Measurements from ENCODE around the gene THSD4.

The THSD4 gene

GRCh38 chr15:71790081-71790480, 674.8 kb downstream of the THSD4 start:
- Histone ChIP-seq H3K4me1 (ENCODE audit: low read depth, poor library complexity, severe bottlenecking) (no peaks in the 10 kb centered on the region), H4K20me1 (ENCODE audit: insufficient read depth) (no peaks in the 10 kb centered on the region), H3K79me2 (ENCODE audit: insufficient read depth, low read depth) (no peaks in the 10 kb centered on the region), H3K4me3 (IDR thresholded peaks at IDR 0.05; ENCODE audit: insufficient read depth, low read depth, low read length) (no peak overlapping the region), H3K4me2 (no peak overlapping the region), H3K27ac (no peak overlapping the region), H3K9ac (no peak overlapping the region), H3K27me3 (ENCODE audit: insufficient read depth, low read depth) (no peaks in the 10 kb centered on the region), H2AFZ (ENCODE audit: low read depth) (no peak overlapping the region), H3K36me3 (ENCODE audit: insufficient read depth) (no peaks in the 10 kb centered on the region)
- TF ChIP-seq, protein P1, sequence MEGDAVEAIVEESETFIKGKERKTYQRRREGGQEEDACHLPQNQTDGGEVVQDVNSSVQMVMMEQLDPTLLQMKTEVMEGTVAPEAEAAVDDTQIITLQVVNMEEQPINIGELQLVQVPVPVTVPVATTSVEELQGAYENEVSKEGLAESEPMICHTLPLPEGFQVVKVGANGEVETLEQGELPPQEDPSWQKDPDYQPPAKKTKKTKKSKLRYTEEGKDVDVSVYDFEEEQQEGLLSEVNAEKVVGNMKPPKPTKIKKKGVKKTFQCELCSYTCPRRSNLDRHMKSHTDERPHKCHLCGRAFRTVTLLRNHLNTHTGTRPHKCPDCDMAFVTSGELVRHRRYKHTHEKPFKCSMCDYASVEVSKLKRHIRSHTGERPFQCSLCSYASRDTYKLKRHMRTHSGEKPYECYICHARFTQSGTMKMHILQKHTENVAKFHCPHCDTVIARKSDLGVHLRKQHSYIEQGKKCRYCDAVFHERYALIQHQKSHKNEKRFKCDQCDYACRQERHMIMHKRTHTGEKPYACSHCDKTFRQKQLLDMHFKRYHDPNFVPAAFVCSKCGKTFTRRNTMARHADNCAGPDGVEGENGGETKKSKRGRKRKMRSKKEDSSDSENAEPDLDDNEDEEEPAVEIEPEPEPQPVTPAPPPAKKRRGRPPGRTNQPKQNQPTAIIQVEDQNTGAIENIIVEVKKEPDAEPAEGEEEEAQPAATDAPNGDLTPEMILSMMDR (conservative IDR thresholded peaks at IDR 0.05; ENCODE audit: low read depth, low read length), result no peak

- TF ChIP-seq, protein P1 (conservative IDR thresholded peaks at IDR 0.05; ENCODE audit: low read depth, low read length), result no peak
- no peak overlapping the region for H3K4me2 ChIP-seq
Observed at GRCh38 chr15:71791975-71792374, 676.7 kb downstream of the THSD4 start.

DNA sequence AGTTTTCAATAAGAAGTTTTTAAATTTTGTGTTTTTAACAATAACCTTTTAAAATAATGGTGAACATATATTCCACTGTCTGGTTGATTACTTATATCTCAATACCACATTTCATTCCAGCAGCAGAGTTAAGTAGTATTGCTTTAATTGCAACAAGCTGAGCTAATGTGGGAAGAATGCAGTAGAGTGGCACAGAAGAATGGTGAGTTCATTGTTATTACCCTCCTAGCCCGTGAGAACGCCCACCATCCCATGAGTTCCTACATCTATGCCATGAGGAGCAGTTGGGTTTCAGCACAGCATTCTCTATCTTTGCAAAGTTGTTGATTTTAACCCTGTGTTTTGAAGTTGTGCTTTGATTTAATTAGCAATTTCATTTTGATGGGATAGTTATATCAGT, 677.2 kb downstream of the THSD4 start:
- H3K27ac ChIP-seq, result no peak overlapping the region
- no peaks in the 10 kb centered on the region for H3K36me3 ChIP-seq (ENCODE audit: insufficient read depth)
- no peak overlapping the region for H2AFZ ChIP-seq (ENCODE audit: low read depth)
- no peaks in the 10 kb centered on the region for H4K20me1 ChIP-seq (ENCODE audit: insufficient read depth)
- no peak overlapping the region for H3K9ac ChIP-seq
- no peak overlapping the region for H3K4me3 ChIP-seq (IDR thresholded peaks at IDR 0.05; ENCODE audit: insufficient read depth, low read depth, low read length)
- H3K79me2 ChIP-seq (ENCODE audit: insufficient read depth, low read depth), result no peaks in the 10 kb centered on the region
- no peaks in the 10 kb centered on the region for H3K4me1 ChIP-seq (ENCODE audit: low read depth, poor library complexity, severe bottlenecking)
- H3K4me2 ChIP-seq, result no peak overlapping the region
- H3K27me3 ChIP-seq (ENCODE audit: insufficient read depth, low read depth), result no peaks in the 10 kb centered on the region
- TF ChIP-seq, protein P1 (conservative IDR thresholded peaks at IDR 0.05; ENCODE audit: low read depth, low read length), result no peak

More at GRCh38 chr15:71791975-71792374, 676.7 kb downstream of the THSD4 start:
- H3K9ac ChIP-seq, result no peak overlapping the region
- H3K36me3 ChIP-seq (ENCODE audit: insufficient read depth), result no peaks in the 10 kb centered on the region
- no peak overlapping the region for H3K27ac ChIP-seq
- no peaks in the 10 kb centered on the region for H3K79me2 ChIP-seq (ENCODE audit: insufficient read depth, low read depth)
- no peaks in the 10 kb centered on the region for H3K27me3 ChIP-seq (ENCODE audit: insufficient read depth, low read depth)
- H4K20me1 ChIP-seq (ENCODE audit: insufficient read depth), result no peaks in the 10 kb centered on the region
- H3K4me3 ChIP-seq (IDR thresholded peaks at IDR 0.05; ENCODE audit: insufficient read depth, low read depth, low read length), result no peak overlapping the region
- H3K4me1 ChIP-seq (ENCODE audit: low read depth, poor library complexity, severe bottlenecking), result no peaks in the 10 kb centered on the region
- no peak overlapping the region for H2AFZ ChIP-seq (ENCODE audit: low read depth)

DNA sequence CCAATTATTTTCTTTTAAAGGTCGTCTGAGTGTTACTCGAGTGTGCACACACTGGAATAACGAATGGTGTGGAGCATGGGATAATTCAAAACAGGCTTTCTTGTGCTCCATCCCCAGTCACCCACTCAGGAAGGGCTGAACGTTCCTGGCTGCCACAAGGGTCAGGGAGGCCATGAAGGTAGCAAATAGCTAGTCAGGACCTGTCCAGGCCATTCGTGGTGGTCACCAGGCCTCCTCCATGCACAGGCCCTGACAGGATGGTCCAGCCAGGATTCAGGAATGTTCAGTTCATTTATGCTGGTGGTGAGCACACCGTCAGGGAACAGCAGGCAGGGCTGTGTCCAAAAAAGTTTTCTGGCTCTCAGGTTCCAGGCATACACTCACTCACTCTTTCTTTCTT, 683.4 kb downstream of the THSD4 start:
- H3K9ac ChIP-seq, result no peak overlapping the region
- no peaks in the 10 kb centered on the region for H3K79me2 ChIP-seq (ENCODE audit: insufficient read depth, low read depth)
- H3K27ac ChIP-seq, result no peak overlapping the region
- H3K36me3 ChIP-seq (ENCODE audit: insufficient read depth), result no peaks in the 10 kb centered on the region
- no peak overlapping the region for H3K4me3 ChIP-seq (IDR thresholded peaks at IDR 0.05; ENCODE audit: insufficient read depth, low read depth, low read length)
- no peaks in the 10 kb centered on the region for H3K4me1 ChIP-seq (ENCODE audit: low read depth, poor library complexity, severe bottlenecking)
- no peaks in the 10 kb centered on the region for H3K27me3 ChIP-seq (ENCODE audit: insufficient read depth, low read depth)
- H3K4me2 ChIP-seq, result no peak overlapping the region
- H4K20me1 ChIP-seq (ENCODE audit: insufficient read depth), result no peaks in the 10 kb centered on the region
- TF ChIP-seq, protein P1 (conservative IDR thresholded peaks at IDR 0.05; ENCODE audit: low read depth, low read length), result no peak
- H2AFZ ChIP-seq (ENCODE audit: low read depth), result no peak overlapping the region
